Mammary epithelial cell (primary cell): Measurements from ENCODE around the gene CAPN2.

Source experiments
- CTCF ChIP-seq, 2 donors: IDR thresholded peaks in 1 of 2; conservative IDR thresholded peaks in 1 of 2; 2 replicates each; pipeline ENCODE4 v1.5.1; 2011 to 2012; ENCODE audit warnings: inconsistent platforms in 2 of 2, low read length in 2 of 2, mild to moderate bottlenecking in 2 of 2, control low read depth in 1 of 2, low read depth in 1 of 2; ENCODE audit not compliant: insufficient read depth in 1 of 2; ENCODE audit errors: extremely low read depth in 1 of 2
- EZH2 ChIP-seq: IDR thresholded peaks from 2 replicates; pipeline ENCODE4 v1.6.1; 2012; ENCODE audit warnings: low read length, inconsistent platforms, borderline replicate concordance

- TF ChIP-seq CTCF (conservative IDR thresholded peaks at IDR 0.05 in 1 of 2, IDR thresholded peaks at IDR 0.05 in 1 of 2; ENCODE audit: extremely low read depth in 1 of 2, insufficient read depth in 1 of 2, low read depth in 1 of 2, low read length in 2 of 2): no peak
- TF ChIP-seq EZH2: no peak
These were observed 4.9 kb upstream of the CAPN2 start for GRCh38 chr1:223707256-223708000.
